GM18526 (cell line): ENCODE measurements around the gene PKHD1.

ENCODE experiments used
- POLR2A ChIP-seq: IDR thresholded peaks from 3 replicates; pipeline ENCODE4 v1.6.1; 2011; ENCODE audit not compliant: insufficient read length; ENCODE audit errors: extremely low read depth

PKHD1 gene

DNA sequence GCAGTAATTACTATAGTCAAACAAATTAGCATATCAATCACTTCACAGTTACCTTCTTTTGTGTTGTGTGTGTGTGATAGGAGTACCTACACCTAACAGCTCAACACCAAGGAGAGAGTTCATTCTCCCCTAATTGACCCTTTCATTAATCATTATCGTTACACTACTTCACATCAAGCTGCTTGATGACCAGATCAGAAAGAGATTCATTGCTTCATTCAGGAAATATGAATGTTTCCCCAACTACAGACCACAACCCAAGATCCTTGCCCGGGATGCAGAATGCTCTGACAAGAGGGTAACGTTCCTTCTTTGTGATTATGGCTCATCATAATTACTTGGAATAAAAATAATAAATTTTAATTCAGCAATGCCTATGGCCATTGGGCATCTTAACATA lies 132.7 kb downstream of the PKHD1 start:
- no peak for TF ChIP-seq POLR2A

DNA sequence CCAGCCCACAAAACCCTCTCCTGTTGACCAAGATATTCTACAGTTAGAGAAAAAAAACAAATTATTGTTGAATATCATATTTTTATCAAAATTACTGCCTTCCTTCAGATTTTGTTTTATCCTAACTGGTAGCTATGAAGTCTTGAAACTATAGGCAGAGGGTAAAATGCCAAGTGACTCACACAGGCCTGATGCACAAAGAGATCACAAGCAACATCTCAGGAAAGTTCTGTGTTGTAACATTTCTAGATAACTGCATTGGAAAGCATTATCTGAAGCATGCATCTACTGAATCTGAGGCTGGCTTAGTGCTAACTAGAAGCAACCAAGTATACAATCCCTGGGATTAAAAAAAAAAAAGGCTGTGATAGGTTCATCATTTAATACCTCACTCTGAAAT lies 134.2 kb downstream of the PKHD1 start:
- TF ChIP-seq POLR2A = no peak

DNA sequence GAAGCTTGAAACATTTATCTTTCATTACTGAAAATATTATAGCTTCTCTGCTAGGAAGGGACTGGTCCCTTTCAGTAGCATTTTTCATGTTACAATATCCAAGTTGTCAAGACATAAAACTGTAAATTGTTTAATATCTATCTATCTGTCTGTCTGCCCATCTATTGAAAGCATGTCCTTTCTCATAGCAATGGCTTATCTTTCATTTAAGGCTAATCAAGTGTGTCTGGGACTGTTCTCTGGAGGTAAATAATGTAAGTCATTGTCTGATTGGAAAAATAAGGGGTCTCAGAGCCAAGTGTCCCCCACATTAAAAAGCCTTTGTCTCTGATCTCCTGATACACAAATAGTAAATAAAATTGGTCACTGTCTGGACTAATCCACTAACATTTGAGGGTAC lies 135.5 kb downstream of the PKHD1 start:
- no peak for TF ChIP-seq POLR2A

DNA sequence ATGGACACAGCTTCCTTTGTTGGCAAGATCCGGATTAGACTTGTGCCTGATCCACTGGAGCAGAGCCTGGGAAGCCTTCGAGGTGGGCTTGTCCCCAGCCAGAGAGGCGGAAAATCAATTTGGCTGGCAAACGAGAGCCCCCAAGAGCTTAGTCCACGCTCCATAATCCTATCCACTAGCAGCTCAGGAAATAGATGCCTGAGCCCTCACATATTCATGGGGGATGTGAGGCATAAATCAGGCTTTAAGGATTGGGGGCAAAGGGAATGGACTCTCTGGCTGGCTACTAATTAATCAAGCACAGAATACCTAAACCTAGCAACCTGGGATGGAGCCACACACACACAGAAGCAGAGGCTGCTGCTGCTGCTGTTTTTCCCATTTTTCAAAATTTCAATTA lies 137.9 kb downstream of the PKHD1 start:
- TF ChIP-seq POLR2A = no peak

DNA sequence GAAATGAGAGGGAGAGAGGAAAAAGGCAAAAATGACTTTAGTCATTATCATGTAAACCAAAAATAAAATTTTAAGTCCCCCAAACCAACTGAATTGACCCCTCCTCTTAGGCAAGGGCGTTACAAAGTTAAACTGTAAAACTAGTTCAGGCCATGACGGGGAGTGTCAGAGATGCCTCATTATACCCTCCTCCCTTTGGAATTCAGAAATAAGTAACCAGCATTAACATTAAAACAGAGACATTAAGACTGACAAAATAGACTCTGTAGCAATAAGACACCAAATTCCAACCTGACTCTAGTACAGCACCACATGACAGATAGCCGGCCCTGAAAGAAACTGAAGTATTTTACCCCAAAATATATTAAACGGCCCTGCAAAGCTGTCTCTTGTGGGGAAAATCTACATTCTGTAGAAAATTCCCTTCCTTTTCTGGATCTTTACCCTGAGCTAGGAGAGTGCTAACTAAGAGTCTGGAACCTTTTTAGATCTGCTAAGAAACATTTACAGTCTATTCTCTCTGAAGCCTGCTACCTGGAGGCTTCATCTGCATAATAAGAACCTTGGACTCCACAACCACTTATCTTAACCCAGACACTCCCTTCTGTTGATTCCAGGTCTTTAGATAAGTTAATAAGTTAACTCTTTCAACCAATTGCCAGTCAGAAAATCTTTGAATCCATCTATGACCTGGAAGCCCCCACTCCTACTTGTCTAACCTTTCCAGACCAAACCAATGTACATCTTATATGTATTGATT lies 150.7 kb downstream of the PKHD1 start:
- TF ChIP-seq POLR2A = no peak

DNA sequence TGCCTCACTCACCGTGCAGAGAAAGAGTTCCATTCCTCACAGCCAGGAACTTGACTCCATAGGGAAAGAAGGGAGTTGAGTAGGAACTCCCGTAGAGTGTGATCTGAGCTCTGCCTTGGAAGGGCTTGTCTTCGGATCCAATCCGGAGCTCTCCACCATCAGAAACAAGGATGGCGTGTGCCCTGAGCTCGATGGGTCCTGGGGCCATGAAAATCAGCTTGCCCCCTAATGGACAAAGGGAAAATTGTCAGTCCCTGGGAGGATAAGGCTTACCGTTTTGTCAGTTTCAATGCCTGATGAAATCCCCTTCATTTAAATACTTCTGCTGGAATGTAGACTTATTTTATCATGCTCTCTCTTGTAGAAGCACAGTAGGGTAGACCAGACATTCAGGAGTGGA lies 153.3 kb downstream of the PKHD1 start:
- no peak for TF ChIP-seq POLR2A

DNA sequence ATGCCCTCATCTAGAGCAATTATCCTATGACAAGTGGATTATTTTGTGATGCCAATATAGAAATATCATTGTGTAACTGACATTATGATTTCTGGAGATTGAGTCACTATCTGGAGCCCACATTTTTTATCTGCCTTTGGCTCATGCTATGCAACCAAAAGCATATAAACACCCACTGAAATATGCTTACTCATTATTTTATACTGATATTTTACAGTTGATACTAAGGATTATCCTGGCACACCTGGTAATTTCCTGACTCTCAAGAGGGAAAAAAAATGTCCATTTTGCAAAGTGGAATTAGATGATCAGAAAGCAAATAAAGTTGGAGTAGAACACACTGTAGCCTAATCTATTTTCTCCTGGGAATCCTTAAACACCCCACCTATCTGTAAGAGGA lies 154.5 kb downstream of the PKHD1 start:
- no peak for TF ChIP-seq POLR2A

DNA sequence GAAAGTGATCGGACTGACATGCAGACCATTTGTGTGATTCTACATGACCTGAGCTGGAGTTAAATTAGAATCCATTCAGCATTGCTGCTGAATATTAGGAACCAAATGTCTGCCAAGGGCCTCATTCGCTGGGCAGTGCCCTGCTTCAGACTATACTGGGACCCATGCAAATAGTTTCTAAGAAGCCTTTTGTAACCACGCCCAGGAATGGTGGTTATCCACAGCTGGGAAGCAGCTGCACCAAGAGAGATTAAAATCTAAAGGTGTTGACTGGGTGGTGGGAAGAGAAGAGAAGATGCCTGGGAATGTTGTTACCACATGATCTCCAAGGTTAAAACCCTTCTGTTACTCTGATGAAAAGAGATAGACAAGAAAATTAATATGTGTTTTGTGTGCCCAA lies 156.8 kb downstream of the PKHD1 start:
- TF ChIP-seq POLR2A = no peak

DNA sequence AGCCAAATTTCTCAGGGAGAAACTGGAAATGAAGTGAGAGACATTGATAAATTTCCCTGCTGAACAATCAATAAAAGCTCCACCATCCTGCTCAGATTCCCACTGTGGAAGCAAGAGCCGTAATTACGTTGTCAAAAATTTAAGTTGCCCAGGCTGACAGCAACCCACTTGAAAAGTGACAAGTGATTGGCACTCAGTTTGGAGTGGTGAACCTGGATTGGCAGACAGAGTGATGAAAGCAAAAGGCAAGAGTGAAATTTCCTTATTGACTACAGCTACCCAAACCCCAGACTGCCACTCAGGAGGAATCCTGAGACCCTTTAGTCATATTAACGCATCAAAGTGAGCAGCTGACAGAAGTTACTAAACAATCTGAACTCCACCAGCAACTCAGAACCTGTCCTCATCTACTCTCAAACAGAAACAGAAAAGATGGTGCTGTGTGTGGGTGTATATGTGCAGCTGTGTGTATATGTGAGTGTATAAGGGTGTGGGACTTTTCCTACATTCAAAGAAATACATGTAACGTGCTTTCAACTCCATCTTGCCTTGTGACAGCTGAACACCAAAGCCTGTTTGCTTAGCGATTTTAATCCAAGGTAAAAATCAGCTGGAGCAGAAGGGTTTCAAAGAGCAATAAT lies 157.4 kb downstream of the PKHD1 start:
- no peak for TF ChIP-seq POLR2A

DNA sequence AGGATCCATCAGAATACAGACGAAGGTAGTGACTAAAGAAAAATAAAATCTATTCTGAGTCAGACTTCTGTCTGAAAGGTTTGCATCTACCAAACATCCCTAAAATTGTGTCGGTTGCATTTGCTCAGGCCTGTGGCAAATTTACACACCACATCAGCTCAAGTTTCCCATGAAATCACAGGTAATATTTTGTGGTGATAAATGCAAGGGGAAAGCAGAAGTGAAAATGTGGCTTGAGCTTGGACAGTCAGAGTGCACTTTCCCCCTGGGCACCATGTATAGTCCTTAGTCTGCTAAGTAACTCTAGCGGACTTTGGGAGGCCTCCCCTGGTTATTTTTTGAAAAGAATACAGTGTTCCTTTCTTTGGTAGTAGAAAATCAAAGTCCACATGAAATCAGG lies 159.1 kb downstream of the PKHD1 start:
- no peak for TF ChIP-seq POLR2A

DNA sequence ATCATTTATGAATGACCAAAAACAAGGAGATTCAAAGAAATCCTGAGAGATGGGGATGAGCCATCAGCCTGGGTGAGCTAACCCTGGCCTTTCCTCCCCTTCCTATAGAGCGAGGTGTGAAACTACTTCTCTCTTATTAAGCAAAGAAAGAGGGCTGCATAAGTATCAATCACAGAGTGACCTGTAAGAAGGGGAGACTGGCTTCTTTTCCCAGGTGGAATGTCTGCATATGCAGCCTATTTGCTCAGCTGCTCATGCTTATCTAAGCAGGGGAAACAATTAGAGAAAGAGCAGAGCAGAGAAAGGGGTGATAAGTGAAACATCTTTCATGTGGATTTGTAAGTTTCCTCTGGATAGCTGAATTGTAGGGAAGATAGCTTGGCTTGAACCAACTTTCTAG lies 160.0 kb downstream of the PKHD1 start:
- TF ChIP-seq POLR2A = no peak

DNA sequence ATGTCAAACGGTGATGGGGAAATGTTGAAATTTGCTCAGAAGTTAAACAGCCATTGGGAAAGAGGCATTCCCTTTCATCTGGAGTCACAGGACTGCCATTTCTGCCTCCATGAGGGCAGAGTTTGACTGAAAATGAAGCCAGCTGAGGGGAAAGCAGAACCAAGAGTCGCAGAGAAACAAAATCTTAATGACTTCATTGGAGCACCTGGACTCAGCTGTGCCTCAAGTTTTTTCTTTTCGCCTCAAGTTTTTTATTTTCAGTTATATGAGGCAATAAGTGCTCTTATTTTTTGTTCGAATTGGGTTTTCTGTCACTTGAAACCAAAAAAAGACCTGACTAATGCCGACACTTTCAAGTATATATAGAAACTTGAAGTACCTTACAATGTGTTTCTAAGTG lies 161.3 kb downstream of the PKHD1 start:
- TF ChIP-seq POLR2A = no peak

DNA sequence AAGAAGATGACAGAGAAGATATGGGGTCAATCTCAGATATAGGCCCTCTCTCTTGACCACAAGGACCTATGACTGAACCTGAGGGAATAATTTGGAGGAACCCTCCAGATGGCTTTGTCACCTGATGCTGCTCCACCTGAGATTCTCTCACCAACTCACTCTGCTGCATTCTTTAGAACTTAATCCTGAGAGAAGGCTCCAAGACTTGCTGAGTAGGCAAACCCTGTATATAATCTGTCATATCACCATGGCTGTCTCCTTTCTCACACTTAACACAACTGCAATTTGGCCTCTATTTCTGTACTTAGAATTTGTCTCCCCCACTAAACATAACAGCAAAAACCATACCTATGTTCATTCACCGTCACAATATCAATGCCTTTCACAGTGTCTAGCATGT lies 172.3 kb downstream of the PKHD1 start:
- no peak for TF ChIP-seq POLR2A

DNA sequence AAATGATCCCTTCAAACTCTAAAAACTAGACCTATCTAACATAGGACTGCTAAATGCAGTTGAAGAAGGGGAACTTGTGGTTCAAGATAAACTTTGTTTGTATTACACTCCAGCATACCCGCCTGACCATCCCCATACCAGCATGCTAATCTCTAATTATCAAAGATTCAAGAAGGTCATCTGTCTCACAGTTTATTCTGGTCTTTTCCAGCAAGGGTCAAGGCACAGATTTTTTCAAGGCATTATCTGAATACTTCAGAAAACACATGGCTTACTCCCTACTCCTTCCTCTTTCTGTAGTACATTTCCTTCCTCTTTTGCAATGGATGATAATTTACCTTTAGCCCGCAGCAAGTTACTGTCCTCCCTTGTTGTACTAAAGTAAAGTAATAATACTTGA lies 174.1 kb downstream of the PKHD1 start:
- TF ChIP-seq POLR2A = no peak

DNA sequence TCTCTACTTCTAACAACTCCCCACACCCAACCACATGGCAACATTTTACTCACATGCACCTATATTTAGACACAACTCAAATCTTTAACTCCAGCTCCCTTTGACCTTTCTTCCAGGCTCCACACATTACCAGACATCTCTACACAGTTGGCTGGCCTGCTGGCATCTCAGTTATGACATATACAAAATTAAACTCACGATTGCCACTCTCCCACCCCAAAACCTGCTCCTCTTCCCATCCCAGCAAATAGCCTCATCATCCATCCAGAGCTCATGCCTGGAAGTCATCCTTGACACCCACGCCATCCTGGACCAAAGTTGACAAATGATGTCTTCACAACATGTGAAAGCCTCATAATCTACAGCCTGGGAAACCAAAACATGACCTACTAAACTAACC lies 176.6 kb downstream of the PKHD1 start:
- TF ChIP-seq POLR2A = no peak

DNA sequence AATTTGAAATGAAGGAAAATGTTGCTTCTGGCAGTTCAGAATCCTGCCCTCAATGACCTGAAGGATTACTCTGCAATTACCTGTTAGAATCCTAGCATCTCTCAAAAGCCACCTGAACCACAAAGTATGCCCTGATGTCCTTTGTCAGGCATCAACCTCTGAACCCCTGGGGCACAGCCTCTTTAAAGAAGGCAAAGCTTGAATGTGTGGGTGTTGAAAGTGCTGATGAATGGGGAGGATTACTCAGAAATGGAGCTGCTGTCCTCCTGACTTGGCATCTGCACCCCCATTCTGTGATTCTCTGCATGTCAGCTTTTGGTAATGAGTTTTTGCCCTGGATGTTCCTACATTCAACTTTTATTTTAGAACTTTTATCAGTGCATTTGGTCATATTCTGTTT lies 179.2 kb downstream of the PKHD1 start:
- TF ChIP-seq POLR2A = no peak

DNA sequence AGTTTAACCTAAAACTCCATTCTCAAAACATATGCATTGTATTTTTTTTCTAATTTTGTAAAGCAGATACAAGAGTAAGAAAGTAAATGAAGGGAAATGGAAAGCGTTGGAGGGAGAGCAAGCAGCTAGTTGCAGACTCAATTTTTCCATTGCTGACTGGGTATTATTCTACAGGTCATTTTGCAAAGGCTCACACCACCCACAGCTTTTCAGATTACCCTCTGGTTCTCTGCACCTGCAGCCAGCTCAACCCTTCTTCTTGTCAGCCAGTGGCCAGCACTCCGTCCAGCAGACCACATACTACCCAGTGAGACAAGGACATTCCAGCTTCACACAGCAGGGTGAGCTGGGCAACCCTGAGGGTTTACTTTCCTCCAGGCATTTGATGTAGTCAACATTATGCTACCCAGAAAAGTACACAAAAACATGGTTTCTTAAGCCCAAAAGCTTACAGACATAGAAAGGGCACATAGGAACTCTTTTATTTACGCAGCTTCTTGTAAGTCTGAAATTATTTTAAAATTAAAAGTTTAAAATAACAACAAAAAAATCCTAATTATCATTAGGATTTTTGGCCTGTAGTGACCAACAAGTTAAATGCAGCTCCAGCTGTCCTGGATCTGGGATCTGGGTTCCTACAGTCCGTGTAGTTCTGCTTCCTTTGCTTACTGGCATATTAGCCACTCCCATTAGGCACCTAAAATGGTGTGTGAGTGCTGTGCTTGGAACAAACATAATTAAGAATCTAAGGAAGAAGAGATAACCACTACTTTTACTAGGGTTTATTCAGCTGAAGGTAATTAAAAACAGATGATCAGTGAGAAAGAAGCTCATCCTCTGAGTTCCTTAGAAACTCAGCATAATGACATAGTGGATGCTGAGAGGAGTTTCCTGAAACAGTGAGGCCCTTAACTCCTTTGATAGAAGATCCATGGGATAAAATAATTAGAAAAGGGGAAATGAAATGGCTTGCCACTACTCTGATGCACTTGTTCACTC lies 185.3 kb downstream of the PKHD1 start:
- no peak for TF ChIP-seq POLR2A

DNA sequence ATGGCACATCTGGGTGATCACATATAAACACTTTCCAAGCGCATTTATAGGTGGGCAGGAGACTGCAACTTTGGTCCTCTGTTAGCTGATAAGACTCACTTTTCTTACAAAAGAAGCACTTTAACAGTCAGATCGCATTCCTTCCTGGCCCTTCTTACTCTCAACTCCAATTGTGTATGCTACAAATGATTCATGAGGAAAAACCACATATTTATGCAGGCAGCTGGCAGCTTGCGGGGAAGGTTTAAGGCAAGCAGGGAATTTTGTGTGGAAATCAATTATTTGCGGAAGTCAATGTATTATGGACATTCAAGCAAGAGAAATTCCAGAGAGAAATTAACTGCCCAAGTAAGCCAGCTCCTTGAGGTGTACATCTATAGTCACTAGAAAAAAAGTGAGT lies 194.0 kb downstream of the PKHD1 start:
- TF ChIP-seq POLR2A = no peak
